ENCODE data around the gene TMEM220. TPM values are rescaled to one million over a fixed set of nuclear protein-coding genes. Genes with fewer than 3 reads are reported as not detected.

The TMEM220 gene
- total and polyA plus RNA-seq, 2 experiments from 2014 or later, result 3.1 to 7.8 TPM

GRCh38 chr17:10761281-10761680 lies 31.5 kb upstream of the TMEM220 start (continued):
- TF ChIP-seq ZNF462 (CRISPR knock-in tag; IDR thresholded peaks at IDR 0.05), result no peak
- no peak for TF ChIP-seq ZNF114 (CRISPR knock-in tag; IDR thresholded peaks at IDR 0.05)
- TF ChIP-seq NANOG (IDR thresholded peaks at IDR 0.05; ENCODE audit: borderline replicate concordance), result no peak
- TF ChIP-seq POLR2AphosphoS5 (IDR thresholded peaks at IDR 0.05; ENCODE audit: low read depth), result no peak
- no peak for TF ChIP-seq CTCF (conservative IDR thresholded peaks at IDR 0.05; ENCODE audit: low read depth in 2 of 2)
- TF ChIP-seq STAT1 (IDR thresholded peaks at IDR 0.05; ENCODE audit: unreplicated experiment), result no peak
- no peak for TF ChIP-seq CREB1 (CRISPR knock-in tag; IDR thresholded peaks at IDR 0.05; ENCODE audit: low read depth)
- no peak for TF ChIP-seq EZH2phosphoT487 (IDR thresholded peaks at IDR 0.05; ENCODE audit: unreplicated experiment)
- no peak for TF ChIP-seq ZNF331 (CRISPR knock-in tag; IDR thresholded peaks at IDR 0.05; ENCODE audit: low read depth)

GRCh38 chr17:10758062-10758461 lies 28.2 kb upstream of the TMEM220 start:
- Histone ChIP-seq H2AFZ (no peak overlapping the region), H3K4me2 (no peak overlapping the region), H3K4me1 (ENCODE audit: insufficient read depth) (peaks cover 22% of the 10 kb centered on the region), H3K27ac (ENCODE audit: low read depth) (no peak overlapping the region), H3K36me3 (ENCODE audit: insufficient read depth) (no peaks in the 10 kb centered on the region), H3K79me2 (replicated peaks; ENCODE audit: insufficient read depth) (no peaks in the 10 kb centered on the region), H4K20me1 (replicated peaks; ENCODE audit: insufficient read depth) (no peaks in the 10 kb centered on the region), H3K27me3 (ENCODE audit: insufficient read depth) (no peaks in the 10 kb centered on the region), H3K9me2 (ENCODE audit: insufficient read depth) (no peaks in the 10 kb centered on the region), H3K4me3 (no peak overlapping the region), H3F3A (replicated peaks; ENCODE audit: low read depth) (peaks cover 4% of the 10 kb centered on the region; the same call in 1 of the 2 replicates)
- ATAC-seq, result no peak
- Mint-ChIP-seq H3K27me3 (ENCODE audit: insufficient read depth, low read depth, poor library complexity) (peaks cover 18% of the 10 kb centered on the region), H3K9me3 (no peaks in the 10 kb centered on the region; the same call in 2 of the 3 replicates), H3K36me3 (ENCODE audit: low read depth) (no peaks in the 10 kb centered on the region; the same call in 2 of the 3 replicates), H3K27ac (no peak overlapping the region), H3K4me3 (no peak overlapping the region), H3K4me1 (peaks cover 42% of the 10 kb centered on the region)
- DNase-seq (ENCODE audit: low spot score), result no peak
- TF ChIP-seq JUNB (IDR thresholded peaks at IDR 0.05; ENCODE audit: unreplicated experiment), result no peak
- TF ChIP-seq EZH2phosphoT487 (IDR thresholded peaks at IDR 0.05; ENCODE audit: unreplicated experiment), result no peak

All from GM23338 (cell line).